22Rv1 (cell line): ENCODE data around the gene BIRC7.

ENCODE experiments used
- ZFX ChIP-seq: fragments of 450-650 bp; IDR thresholded peaks from 2 replicates; pipeline ENCODE4 v1.6.1; 2017; ENCODE audit warnings: antibody characterized with exemption, borderline replicate concordance
- TF ChIP-seq, protein P1 (sequence below): fragments of 450-650 bp; IDR thresholded peaks from 2 replicates; pipeline ENCODE4 v1.5.1; 2017; ENCODE audit warnings: mild to moderate bottlenecking

DNA sequence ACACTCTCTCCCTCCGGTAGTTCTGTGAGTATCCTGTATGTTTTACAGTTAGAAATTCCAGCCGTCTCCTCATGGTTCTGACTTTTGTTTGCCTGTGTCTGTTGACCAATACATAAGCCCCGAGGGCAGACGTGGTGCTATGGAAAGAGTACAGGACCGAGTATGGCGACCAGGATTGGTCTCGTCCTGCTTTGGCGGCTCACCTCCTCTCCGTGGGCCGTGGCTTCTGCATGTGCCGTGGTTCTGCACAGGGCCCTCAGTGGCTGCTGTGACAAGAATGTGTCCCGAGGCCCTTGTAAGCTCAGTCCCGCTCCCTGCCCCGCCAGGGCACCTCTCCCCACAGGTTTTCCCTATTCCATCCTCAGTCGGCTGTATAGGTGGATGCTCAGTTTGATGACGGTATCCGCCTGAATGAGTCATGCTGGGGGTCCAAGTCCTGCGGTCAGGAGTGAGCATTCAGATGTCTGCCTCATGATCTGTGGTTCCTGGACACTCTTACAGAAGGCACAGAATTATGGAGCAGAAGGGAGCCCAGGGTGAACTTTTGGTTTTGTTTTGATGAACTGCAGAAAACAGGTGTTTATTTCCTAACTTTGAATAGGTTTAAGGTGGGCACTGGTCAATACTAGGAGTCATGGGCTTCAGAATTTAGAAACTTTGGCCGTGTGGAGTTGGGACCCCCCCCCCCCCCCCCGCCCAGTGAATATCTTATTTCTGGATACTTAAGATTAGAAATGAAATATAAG, 38.1 kb downstream of the BIRC7 start:
- TF ChIP-seq, protein P1, sequence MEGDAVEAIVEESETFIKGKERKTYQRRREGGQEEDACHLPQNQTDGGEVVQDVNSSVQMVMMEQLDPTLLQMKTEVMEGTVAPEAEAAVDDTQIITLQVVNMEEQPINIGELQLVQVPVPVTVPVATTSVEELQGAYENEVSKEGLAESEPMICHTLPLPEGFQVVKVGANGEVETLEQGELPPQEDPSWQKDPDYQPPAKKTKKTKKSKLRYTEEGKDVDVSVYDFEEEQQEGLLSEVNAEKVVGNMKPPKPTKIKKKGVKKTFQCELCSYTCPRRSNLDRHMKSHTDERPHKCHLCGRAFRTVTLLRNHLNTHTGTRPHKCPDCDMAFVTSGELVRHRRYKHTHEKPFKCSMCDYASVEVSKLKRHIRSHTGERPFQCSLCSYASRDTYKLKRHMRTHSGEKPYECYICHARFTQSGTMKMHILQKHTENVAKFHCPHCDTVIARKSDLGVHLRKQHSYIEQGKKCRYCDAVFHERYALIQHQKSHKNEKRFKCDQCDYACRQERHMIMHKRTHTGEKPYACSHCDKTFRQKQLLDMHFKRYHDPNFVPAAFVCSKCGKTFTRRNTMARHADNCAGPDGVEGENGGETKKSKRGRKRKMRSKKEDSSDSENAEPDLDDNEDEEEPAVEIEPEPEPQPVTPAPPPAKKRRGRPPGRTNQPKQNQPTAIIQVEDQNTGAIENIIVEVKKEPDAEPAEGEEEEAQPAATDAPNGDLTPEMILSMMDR: no peak
- TF ChIP-seq ZFX: no peak
